GM15510 (cell line): ENCODE measurements around the gene SALL1.

Source experiments
- POLR2A ChIP-seq: IDR thresholded peaks from 3 replicates; pipeline ENCODE4 v1.6.1; 2011; ENCODE audit warnings: borderline replicate concordance; ENCODE audit not compliant: insufficient read length; ENCODE audit errors: extremely low read depth

Gene SALL1

GRCh38 chr16:51151961-51152663 is 1.0 kb upstream of the SALL1 start:
- TF ChIP-seq POLR2A = no peak

GRCh38 chr16:51151435-51151960 is 428 bp upstream of the SALL1 start:
- no peak for TF ChIP-seq POLR2A

- no peak for TF ChIP-seq POLR2A
Observed at GRCh38 chr16:51150165-51150887, 744 bp downstream of the SALL1 start.

- TF ChIP-seq POLR2A = no peak
Observed at GRCh38 chr16:51149721-51150164, 1.3 kb downstream of the SALL1 start.

- no peak for TF ChIP-seq POLR2A
Observed at GRCh38 chr16:51149251-51149661, 1.8 kb downstream of the SALL1 start.

- no peak for TF ChIP-seq POLR2A
Observed at GRCh38 chr16:51148678-51149228, 2.3 kb downstream of the SALL1 start.

GRCh38 chr16:51147776-51148677 is 3.0 kb downstream of the SALL1 start:
- TF ChIP-seq POLR2A = no peak

GRCh38 chr16:51146256-51146924 is 4.7 kb downstream of the SALL1 start:
- no peak for TF ChIP-seq POLR2A

- no peak for TF ChIP-seq POLR2A
Observed at GRCh38 chr16:51144203-51144602, 6.9 kb downstream of the SALL1 start.

- no peak for TF ChIP-seq POLR2A
Observed at GRCh38 chr16:51143196-51143977, 7.7 kb downstream of the SALL1 start.

- no peak for TF ChIP-seq POLR2A
Observed at GRCh38 chr16:51141541-51141940, 9.5 kb downstream of the SALL1 start.

GRCh38 chr16:51141106-51141505 is 10.0 kb downstream of the SALL1 start:
- TF ChIP-seq POLR2A = no peak

- no peak for TF ChIP-seq POLR2A
Observed at GRCh38 chr16:51140112-51140511, 11.0 kb downstream of the SALL1 start.

GRCh38 chr16:51139568-51139967 is 11.5 kb downstream of the SALL1 start:
- TF ChIP-seq POLR2A = no peak

- no peak for TF ChIP-seq POLR2A
Observed at GRCh38 chr16:51138178-51138577, 12.9 kb downstream of the SALL1 start.
